Neural cell (in vitro differentiated cells): ENCODE measurements around the gene UTP3. TPM values are rescaled to one million over a fixed set of nuclear protein-coding genes. Genes with fewer than 3 reads are reported as not detected.
A peak's percentile ranks its signal among the peaks of the same experiment; 100 is the strongest.

Source experiments
- H2AFZ ChIP-seq: fragments of 200-600, 300-800 bp; sonication (generic), shearing (Covaris generic); 2 replicates; pipeline ENCODE4 v1.6.0; 2014; ENCODE audit warnings: low read depth, mild to moderate bottlenecking, antibody characterized with exemption, low read length, moderate library complexity
- H3F3A ChIP-seq: fragments of 200-600 bp; shearing (Covaris generic); 2 replicates; pipeline ENCODE4 v1.6.1; 2016; ENCODE audit warnings: mild to moderate bottlenecking, moderate library complexity, mixed read lengths, antibody characterized with exemption, low read length; ENCODE audit not compliant: insufficient read depth, poor library complexity, severe bottlenecking
- H3K27ac ChIP-seq: fragments of 200-600, 300-800 bp; sonication (generic), shearing (Covaris generic); 2 replicates; pipeline ENCODE4 v1.5.1; 2014; ENCODE audit warnings: mild to moderate bottlenecking, low read length, moderate library complexity
- H3K27me3 ChIP-seq: fragments of 300-800, 200-600 bp; sonication (generic), shearing (Covaris generic); 2 replicates; pipeline ENCODE4 v1.6.0; 2014; ENCODE audit warnings: mild to moderate bottlenecking, low read depth, low read length, moderate library complexity; ENCODE audit not compliant: insufficient read depth
- H3K36me3 ChIP-seq: fragments of 300-800, 200-600 bp; sonication (generic), shearing (Covaris generic); 2 replicates; pipeline ENCODE4 v1.5.1; 2014; ENCODE audit warnings: mild to moderate bottlenecking, antibody characterized with exemption, low read length, moderate library complexity; ENCODE audit not compliant: insufficient read depth
- H3K4me2 ChIP-seq: fragments of 300-800, 200-600 bp; sonication (generic), shearing (Covaris generic); 2 replicates; pipeline ENCODE4 v1.6.0; 2014; ENCODE audit warnings: mild to moderate bottlenecking, low read length
- H3K4me3 ChIP-seq: fragments of 300-800, 200-600 bp; sonication (generic), shearing (Covaris generic); 2 replicates; pipeline ENCODE4 v1.5.1; 2014; ENCODE audit warnings: mild to moderate bottlenecking, low read length, moderate library complexity
- H3K79me2 ChIP-seq: fragments of 200-600 bp; shearing (Covaris generic); replicated peaks from 2 replicates; pipeline ENCODE4 v1.6.0; 2014; ENCODE audit warnings: mild to moderate bottlenecking, low read length, moderate library complexity; ENCODE audit not compliant: insufficient read depth
- H3K9ac ChIP-seq: fragments of 300-800, 200-600 bp; sonication (generic), shearing (Covaris generic); 2 replicates; pipeline ENCODE4 v1.6.1; 2016; ENCODE audit warnings: mild to moderate bottlenecking, low read length, mixed read lengths
- H3K9me2 ChIP-seq: fragments of 200-600 bp; shearing (Covaris generic); 2 replicates; pipeline ENCODE4 v1.6.1; 2016; ENCODE audit warnings: mild to moderate bottlenecking, low read length, mixed read lengths; ENCODE audit not compliant: insufficient read depth
- H3K9me3 ChIP-seq: fragments of 200-600, 300-800 bp; sonication (generic), shearing (Covaris generic); 2 replicates; pipeline ENCODE4 v1.6.1; 2016; ENCODE audit warnings: mild to moderate bottlenecking, mixed run types, low read length, moderate library complexity, mixed read lengths
- H4K20me1 ChIP-seq: fragments of 200-600 bp; shearing (Covaris generic); 2 replicates; pipeline ENCODE4 v1.6.1; 2016; ENCODE audit warnings: mild to moderate bottlenecking, mixed run types; ENCODE audit not compliant: insufficient read depth
- EP300 ChIP-seq: fragments of 450-650 bp; conservative IDR thresholded peaks from 2 replicates; pipeline ENCODE4 v1.6.1; 2014; ENCODE audit warnings: antibody characterized with exemption, mild to moderate bottlenecking, moderate library complexity; ENCODE audit not compliant: poor library complexity, severe bottlenecking
- EZH2 ChIP-seq: fragments of 200-600, 300-800 bp; shearing (Covaris generic), sonication (generic); IDR thresholded peaks from 2 replicates; pipeline ENCODE4 v1.6.1; 2014; ENCODE audit warnings: antibody characterized with exemption, low read length, borderline replicate concordance, mild to moderate bottlenecking; ENCODE audit not compliant: insufficient read depth, poor library complexity, severe bottlenecking
- MXI1 ChIP-seq: fragments of 450-650 bp; conservative IDR thresholded peaks from 2 replicates; pipeline ENCODE4 v1.6.1; 2014; ENCODE audit warnings: antibody characterized with exemption, mild to moderate bottlenecking; ENCODE audit not compliant: poor library complexity, severe bottlenecking
- POLR2AphosphoS5 ChIP-seq: IDR thresholded peaks from 2 replicates; pipeline ENCODE4 v1.6.1; 2012
- RAD21 ChIP-seq: fragments of 450-650 bp; conservative IDR thresholded peaks from 2 replicates; pipeline ENCODE4 v1.6.1; 2014; ENCODE audit warnings: antibody characterized with exemption, mild to moderate bottlenecking, moderate library complexity
- REST ChIP-seq: IDR thresholded peaks from 2 replicates; pipeline ENCODE4 v1.6.1; 2012; ENCODE audit warnings: borderline replicate concordance
- SMC3 ChIP-seq: fragments of 450-650 bp; conservative IDR thresholded peaks from 2 replicates; pipeline ENCODE4 v1.6.1; 2014; ENCODE audit warnings: antibody characterized with exemption, mild to moderate bottlenecking, moderate library complexity; ENCODE audit not compliant: poor library complexity
- TAF1 ChIP-seq: IDR thresholded peaks from 2 replicates; pipeline ENCODE4 v1.6.1; 2012; ENCODE audit warnings: low read depth
- polyA minus RNA-seq: library from RNA; depleted of rRNA, polyadenylated mRNA; stranded (reverse); fragments of >200 nt; gene quantifications from 2 replicates; pipeline ENCODE4 v1.2.3, GENCODE V29; 2014
- polyA plus RNA-seq: library from polyadenylated mRNA; depleted of rRNA; stranded (reverse); fragments of >200 nt; gene quantifications from 2 replicates; pipeline ENCODE4 v1.2.3, GENCODE V29; 2014
- TF ChIP-seq, protein P1 (sequence below): fragments of 450-650 bp; IDR thresholded peaks from 2 replicates; pipeline ENCODE4 v1.5.1; 2014; ENCODE audit warnings: antibody characterized with exemption, mild to moderate bottlenecking, moderate library complexity; ENCODE audit not compliant: poor library complexity, severe bottlenecking

The UTP3 gene
- 11.3 and 13.1 TPM in 2 replicates for polyA plus RNA-seq
- polyA minus RNA-seq: 19.7 and 23.8 TPM in 2 replicates

- H3K9me2 ChIP-seq: no peaks in the 10 kb centered on the region
- H3K27me3 ChIP-seq: no peaks in the 10 kb centered on the region
- H2AFZ ChIP-seq: peak within 1 kb of the TSS; percentile 99
- H3K9ac ChIP-seq: peak within 1 kb of the TSS; percentile 88
- peak within 1 kb of the TSS; percentile 100 for H3K4me2 ChIP-seq
- H3K36me3 ChIP-seq: no peaks in the 10 kb centered on the region
- H4K20me1 ChIP-seq: no peaks in the 10 kb centered on the region
- no peaks in the 10 kb centered on the region for H3K9me3 ChIP-seq
- H3K4me3 ChIP-seq: peak within 1 kb of the TSS; percentile 92
- peak within 1 kb of the TSS; percentile 86 for H3K27ac ChIP-seq
- peaks cover 9% of the 10 kb centered on the region for H3F3A ChIP-seq
- peaks cover 26% of the 10 kb centered on the region for H3K79me2 ChIP-seq
- TF ChIP-seq, protein P1, sequence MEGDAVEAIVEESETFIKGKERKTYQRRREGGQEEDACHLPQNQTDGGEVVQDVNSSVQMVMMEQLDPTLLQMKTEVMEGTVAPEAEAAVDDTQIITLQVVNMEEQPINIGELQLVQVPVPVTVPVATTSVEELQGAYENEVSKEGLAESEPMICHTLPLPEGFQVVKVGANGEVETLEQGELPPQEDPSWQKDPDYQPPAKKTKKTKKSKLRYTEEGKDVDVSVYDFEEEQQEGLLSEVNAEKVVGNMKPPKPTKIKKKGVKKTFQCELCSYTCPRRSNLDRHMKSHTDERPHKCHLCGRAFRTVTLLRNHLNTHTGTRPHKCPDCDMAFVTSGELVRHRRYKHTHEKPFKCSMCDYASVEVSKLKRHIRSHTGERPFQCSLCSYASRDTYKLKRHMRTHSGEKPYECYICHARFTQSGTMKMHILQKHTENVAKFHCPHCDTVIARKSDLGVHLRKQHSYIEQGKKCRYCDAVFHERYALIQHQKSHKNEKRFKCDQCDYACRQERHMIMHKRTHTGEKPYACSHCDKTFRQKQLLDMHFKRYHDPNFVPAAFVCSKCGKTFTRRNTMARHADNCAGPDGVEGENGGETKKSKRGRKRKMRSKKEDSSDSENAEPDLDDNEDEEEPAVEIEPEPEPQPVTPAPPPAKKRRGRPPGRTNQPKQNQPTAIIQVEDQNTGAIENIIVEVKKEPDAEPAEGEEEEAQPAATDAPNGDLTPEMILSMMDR: peak; percentile 100
- TF ChIP-seq EP300 (peak; percentile 87), TAF1 (peak; percentile 87), MXI1 (peak; percentile 99), RAD21 (peak; percentile 84), EZH2 (no peak), SMC3 (peak; percentile 92), POLR2AphosphoS5 (peak; percentile 72), REST (peak; percentile 81)
These were observed at the start of gene UTP3 for GRCh38 chr4:70687821-70688794. UTP3 (plus strand) TSS chr4:70688532; CDS start chr4:70688678, 146 bp downstream.

- no peaks in the 10 kb centered on the region for H3K27me3 ChIP-seq
- H3K9me3 ChIP-seq: no peaks in the 10 kb centered on the region
- H4K20me1 ChIP-seq: no peaks in the 10 kb centered on the region
- no peak overlapping the region for H3K4me3 ChIP-seq
- H3K79me2 ChIP-seq: no peaks in the 10 kb centered on the region
- no peak overlapping the region for H3K4me2 ChIP-seq
- no peak overlapping the region for H3K9ac ChIP-seq
- H3K27ac ChIP-seq: no peak overlapping the region
- no peak overlapping the region for H2AFZ ChIP-seq
- TF ChIP-seq REST (no peak), EZH2 (no peak), POLR2AphosphoS5 (no peak), SMC3 (no peak), TAF1 (no peak), RAD21 (no peak), MXI1 (no peak), EP300 (no peak)
- TF ChIP-seq, protein P1: no peak
- no peaks in the 10 kb centered on the region for H3K9me2 ChIP-seq
- H3K36me3 ChIP-seq: no peaks in the 10 kb centered on the region
- no peaks in the 10 kb centered on the region for H3F3A ChIP-seq
These were observed 48.1 kb upstream of the UTP3 start for GRCh38 chr4:70640192-70640591.
